HG03097 (cell line): ENCODE results near the gene PYCR2.

Source experiments
- ATAC-seq: cut with Tn5 transposase; IDR thresholded peaks from one replicate; pipeline ENCODE4 v1.9.1; 2021; ENCODE audit not compliant: unreplicated experiment, low FRiP score

The PYCR2 gene

DNA sequence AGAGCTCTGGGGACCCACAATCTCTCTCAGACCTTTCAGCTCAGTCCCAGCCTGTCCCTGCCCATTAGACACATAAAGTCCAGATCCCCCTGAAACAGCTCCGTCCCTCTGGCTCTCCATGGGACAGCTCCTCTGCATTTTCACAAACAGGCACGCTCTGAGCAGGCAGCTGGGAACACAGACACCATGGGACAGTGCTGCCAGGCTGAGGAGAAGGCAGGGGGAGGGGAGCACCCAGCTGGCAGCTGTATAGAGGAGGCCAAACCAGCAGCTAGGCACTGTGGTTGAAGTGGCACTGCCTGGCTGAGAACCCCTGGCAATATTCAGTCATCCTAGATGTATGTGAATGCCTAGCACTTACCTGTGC lies 43.8 kb downstream of the PYCR2 start:
- ATAC-seq = no peak

DNA sequence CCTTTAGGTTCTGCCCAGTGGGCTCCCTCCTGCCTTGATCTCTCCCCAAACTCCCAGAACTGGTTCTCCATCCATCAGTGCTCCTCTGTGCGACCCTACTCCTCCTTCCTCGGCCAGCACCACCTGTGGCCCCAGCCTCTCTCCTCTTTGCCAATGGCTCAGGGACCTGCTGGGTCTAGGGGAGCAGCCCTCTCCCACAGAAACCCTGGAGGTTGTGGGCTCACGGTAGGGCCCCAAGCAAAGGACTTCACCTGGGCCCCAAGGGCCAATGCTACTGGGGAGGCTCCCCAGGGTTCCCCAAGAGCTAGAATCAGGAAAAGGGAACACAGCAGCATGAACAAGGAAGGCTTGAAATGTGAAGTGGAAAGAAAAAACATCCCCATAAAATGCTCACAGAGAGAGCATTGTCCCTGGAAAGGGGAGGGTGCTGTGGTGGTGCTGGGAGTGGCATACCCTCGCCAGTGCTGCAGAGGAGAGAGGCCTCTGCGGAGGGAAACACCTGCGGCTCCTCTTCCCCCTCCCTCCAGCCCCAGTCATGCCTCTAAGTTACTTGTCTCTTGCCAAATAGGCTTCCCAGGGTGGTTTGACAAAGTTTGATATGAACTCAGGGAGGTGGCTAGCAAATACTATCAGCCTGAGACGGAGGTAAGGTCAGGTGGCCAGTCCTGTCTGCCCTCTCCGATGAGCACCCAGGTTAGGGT lies 44.4 kb downstream of the PYCR2 start:
- ATAC-seq = no peak

DNA sequence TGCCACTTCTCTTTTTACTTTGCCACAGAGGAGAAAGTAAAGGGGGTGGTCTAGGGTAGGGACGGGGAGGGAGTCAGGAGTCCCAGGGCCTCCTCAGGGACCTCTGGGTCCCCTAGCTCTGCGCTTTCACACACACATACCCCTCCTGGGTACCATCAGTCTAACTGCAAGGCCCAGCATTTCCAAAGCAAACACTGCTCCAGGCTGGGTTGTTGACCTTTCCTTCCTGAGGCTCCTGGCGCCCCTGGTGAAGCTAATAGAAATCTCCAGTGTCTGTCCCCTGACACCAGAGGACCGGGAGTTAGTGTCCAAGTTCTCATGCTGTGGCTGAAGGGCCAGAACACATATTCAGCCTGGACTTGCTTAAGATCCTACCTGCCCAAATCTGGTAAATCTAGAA lies 45.8 kb downstream of the PYCR2 start:
- ATAC-seq = no peak

DNA sequence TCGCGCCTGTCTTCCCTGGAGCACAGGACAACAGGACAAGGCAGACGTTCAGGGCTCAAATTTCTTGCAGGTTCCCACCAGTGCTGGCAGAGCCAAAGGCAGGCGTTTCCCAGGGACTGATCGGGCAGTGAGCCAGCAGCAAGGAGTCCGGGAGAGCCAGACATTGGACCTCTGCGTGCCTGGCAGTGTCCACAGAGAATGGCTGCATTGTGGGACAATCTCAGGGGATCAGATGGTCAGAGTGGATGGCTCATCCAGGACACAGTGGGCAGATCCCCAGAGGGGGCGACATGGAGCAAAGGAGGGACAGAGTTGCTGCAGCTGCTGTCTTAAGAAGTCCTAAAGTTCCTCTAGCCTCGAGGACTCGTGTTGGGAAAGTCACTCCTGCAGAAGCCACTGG lies 46.5 kb downstream of the PYCR2 start:
- ATAC-seq = no peak

DNA sequence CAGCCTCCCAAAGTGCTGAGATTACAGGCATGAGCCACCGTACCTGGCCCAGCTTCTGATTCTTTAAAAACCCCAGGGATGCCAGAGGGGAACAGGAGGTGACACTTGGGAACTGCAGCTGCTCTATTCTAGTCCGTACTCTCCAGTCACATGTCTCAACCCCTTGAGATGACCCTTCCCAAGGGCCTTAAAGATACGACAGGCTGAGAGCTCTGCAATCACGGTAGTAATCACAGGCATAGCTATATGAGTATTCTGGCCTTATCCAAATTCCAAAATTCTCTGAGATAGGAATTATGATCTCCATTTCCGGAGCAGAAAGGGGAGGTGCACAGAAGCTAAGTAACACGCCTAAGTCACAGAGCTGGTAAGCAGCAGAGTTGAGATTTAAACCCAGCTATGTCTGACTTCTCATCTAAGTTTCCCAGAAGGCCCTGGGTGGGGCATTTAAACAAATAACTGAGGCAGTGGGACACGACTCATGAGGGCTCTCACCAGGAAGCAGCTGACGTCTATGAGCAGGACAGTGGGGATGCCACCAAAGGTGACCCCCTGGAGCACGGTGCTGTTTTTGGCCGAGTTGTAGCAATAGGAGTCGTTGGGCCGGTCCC lies 47.0 kb downstream of the PYCR2 start:
- ATAC-seq = no peak

DNA sequence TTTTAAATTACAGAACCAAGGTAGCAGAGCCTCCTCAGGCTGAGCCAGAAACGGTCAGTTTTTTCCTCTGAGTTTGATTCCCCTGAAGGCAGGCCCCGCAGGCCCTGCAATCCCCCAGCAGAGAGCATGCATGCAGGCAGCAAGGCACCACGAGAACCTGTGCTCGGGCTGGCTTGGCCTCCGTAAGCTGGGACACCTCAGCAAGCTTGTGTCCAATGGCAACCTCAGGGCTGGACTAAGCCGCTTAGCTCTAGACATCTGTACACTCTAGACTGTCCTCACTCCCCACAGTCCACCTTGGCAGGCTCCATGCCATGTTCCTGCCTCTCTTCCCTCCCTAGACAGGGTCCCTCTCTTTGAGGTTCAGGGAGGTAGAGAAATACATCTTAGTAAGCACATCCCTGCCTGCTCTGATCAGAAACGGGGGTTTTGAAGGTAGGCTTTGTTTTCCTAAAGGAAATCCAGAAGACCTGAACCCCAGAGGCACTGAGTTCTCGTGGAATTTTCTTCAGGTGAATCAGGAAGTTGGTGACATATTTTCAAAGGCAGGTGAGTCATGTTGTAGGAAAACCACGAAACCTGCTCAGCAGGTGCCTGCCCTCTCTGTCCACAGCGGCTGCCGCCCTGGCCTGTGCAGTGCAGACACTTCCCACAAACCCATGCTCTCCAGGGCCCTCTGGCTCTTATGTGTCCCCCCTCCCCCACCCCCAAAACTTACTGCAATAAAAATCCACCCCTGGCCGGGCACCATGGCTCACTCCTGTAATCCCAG lies 48.8 kb downstream of the PYCR2 start:
- no peak for ATAC-seq

DNA sequence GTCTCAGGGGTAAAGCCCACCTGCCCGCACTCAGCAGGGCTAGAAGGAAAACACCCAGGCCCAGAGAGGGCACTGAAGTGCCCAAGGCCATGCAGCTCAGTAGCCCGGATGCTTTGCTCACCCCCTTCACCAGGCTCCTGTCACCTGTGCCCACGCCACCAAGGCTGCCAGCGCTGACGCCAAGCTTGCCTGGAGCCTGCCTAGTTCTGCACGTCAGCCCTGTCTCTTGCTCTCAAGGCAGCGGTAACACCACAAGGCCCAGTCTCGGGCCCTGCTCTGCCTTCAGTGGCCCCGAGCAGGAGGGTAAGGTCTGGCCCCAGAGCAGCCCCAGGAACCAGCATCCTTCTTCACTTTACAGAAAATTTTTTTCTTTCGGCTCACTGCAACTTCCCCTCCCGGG lies 49.6 kb downstream of the PYCR2 start:
- ATAC-seq = no peak

DNA sequence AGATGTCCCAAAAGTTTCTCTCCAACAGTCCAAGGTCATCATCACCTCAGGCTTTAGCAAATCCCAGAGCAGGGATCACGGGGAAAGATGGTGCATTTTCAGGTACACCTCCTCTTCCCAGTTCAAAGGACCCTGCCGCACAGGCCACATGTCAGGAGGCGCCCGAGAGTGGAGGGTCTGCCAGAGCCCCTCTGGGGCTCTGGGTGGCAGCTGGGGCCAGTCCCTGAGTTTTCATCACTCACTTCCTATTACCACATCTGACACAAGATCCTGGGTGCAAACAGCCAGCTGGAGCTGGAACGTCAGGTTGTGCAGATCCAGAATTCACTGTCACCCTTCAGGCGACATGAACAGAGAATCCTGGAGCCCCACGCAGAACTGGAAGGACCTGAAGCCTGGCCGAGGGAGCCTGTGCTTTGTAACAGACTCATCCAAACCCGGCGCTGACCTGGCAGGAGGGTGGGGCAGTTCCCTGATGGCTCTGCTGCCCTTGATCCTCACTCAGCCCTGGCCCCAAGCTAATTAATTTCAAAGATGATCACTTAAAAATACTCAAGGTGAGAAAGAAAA lies 50.7 kb downstream of the PYCR2 start:
- ATAC-seq = no peak

DNA sequence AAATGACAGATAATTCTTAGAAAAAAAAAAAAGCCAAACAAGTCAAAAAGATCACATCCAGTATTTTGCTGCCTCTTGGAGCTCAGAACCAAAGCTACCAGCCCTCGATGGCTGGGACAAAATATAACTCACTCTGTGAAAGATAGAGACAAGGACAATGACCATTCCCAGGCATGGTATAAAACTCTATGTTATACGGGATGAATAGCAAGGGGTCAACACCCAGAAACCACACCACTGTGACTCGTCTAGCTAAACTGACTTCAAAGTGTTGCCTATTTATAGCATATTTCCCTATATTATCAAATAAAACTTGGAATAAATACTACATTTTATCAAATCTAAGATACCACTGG lies 52.0 kb downstream of the PYCR2 start:
- ATAC-seq = no peak

DNA sequence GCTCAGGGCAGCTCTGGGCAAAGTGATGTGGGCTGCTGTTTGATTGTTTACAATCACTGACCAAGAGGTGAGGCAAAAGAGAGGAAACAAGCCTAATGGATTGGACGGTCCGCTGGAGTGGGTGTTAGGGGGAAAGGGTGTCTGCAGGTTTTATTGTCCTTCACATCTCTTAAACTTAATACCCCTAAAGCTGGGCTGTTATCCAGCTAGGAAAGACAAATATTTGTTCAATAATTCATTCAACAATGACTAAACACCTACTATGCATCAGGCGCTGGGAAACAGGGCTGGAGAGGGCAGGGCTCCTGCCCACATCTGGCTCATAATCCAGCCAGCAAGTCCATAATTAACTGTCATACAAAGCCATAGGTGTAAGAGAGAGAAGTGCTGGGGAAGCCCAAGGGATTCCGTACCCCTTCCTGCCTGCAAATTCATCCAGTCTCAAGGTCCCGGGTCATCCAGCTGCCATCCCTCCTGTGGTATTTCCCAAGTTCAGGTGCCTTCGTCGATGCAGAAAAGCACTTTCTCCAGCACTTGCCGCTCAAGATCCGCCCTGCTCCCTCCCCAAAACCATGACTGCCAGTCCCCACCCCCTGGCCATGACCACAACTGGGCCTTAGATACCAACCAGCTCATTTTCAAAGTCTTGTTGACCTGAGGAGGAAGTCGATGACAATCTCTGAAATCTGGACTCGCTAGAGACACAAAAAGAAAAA lies 52.5 kb downstream of the PYCR2 start:
- ATAC-seq = no peak

DNA sequence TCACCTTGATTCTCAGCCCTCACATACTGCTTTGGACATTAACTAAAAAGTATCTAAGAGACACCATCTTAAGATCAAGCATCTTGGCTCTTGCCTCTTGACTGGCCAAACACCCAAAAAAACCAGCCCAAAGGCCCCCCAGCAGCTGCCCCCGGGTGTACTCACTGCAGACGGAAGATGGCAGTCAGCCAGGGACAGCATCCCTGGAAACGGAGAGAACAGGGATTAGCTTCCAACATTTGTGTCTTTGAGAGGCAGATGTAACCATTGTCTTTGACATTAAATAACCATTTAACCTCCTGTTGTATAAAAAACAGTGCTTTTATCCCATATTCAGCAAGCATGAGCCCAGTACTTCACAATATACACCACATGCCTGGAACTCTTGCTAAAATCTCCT lies 53.1 kb downstream of the PYCR2 start:
- ATAC-seq = no peak
